Choroid plexus epithelial cell (primary cell): ENCODE measurements around the gene NBAS.

Experiments
- DNase-seq: peaks from one replicate; pipeline ENCODE4 v3.0.0-alpha.2; 2010; ENCODE audit warnings: low read depth
- H3K4me3 ChIP-seq: 2 replicates; pipeline ENCODE4 v1.5.1; 2011; ENCODE audit warnings: low read depth, mild to moderate bottlenecking, control low read depth, low read length, moderate library complexity
- CTCF ChIP-seq: conservative IDR thresholded peaks from 2 replicates; pipeline ENCODE4 v1.5.1; 2011; ENCODE audit warnings: low read depth, mild to moderate bottlenecking, control low read depth, inconsistent platforms, low read length, moderate library complexity

NBAS gene

GRCh38 chr2:15189216-15189615, 371.9 kb downstream of the NBAS start:
- no peak for DNase-seq
- no peak for TF ChIP-seq CTCF
- H3K4me3 ChIP-seq: no peak overlapping the region

GRCh38 chr2:15187702-15188101, 373.4 kb downstream of the NBAS start:
- H3K4me3 ChIP-seq: no peak overlapping the region
- no peak for DNase-seq
- TF ChIP-seq CTCF: no peak

- H3K4me3 ChIP-seq: no peak overlapping the region
- no peak for TF ChIP-seq CTCF
- no peak for DNase-seq
Measured at GRCh38 chr2:15186118-15186517, 375.0 kb downstream of the NBAS start.

GRCh38 chr2:15184491-15184890, 376.6 kb downstream of the NBAS start:
- H3K4me3 ChIP-seq: no peak overlapping the region
- TF ChIP-seq CTCF: no peak
- no peak for DNase-seq

- no peak overlapping the region for H3K4me3 ChIP-seq
- no peak for TF ChIP-seq CTCF
- no peak for DNase-seq
Measured at GRCh38 chr2:15182275-15182674, 378.9 kb downstream of the NBAS start.

GRCh38 chr2:15181092-15181745, 379.9 kb downstream of the NBAS start:
- no peak for DNase-seq
- TF ChIP-seq CTCF: no peak
- H3K4me3 ChIP-seq: no peak overlapping the region

GRCh38 chr2:15180379-15180778, 380.8 kb downstream of the NBAS start:
- DNase-seq: no peak

More at GRCh38 chr2:15180379-15180778, 380.8 kb downstream of the NBAS start:
- no peak for TF ChIP-seq CTCF
- H3K4me3 ChIP-seq: no peak overlapping the region
